Naive thymus-derived CD4-positive, alpha-beta T cell (primary cell): ENCODE measurements around the gene CLIC4. TPM values are rescaled to one million over a fixed set of nuclear protein-coding genes. Genes with fewer than 3 reads are reported as not detected.
"Not testable (repeated sequence)": the region's sequence is repeated elsewhere in the genome, so short reads cannot be mapped to it uniquely, and the experiment has no call there.

Experiments used
- ATAC-seq: fragments of 150-1000 bp; cut with Tn5 transposase; 2 replicates; pipeline ENCODE4 v1.10.0; 2021; ENCODE audit warnings: mild to moderate bottlenecking, moderate library complexity
- CTCF ChIA-PET: fragments of 350-600 bp; sonication (Branson Sonifier 250); formaldehyde crosslinking; loops from one replicate; lab custom pipeline; 2021; ENCODE audit warnings: antibody characterized with exemption; lab: Charles Lee
- POLR2A ChIA-PET: fragments of 350-600 bp; sonication (Branson Sonifier 250); formaldehyde crosslinking; loops from one replicate; lab custom pipeline; 2021; ENCODE audit warnings: antibody characterized with exemption, inconsistent platforms; lab: Charles Lee
- DNase-seq, 9 donors: peaks; one replicate each; pipeline versions ENCODE4 v3.0.0 to v3.0.0-alpha.2; 2020 to 2022; ENCODE audit warnings: mixed read lengths in 1 of 9
- H3K27ac ChIP-seq: one replicate; pipeline ENCODE4 v1.7.0; 2013; ENCODE audit warnings: mild to moderate bottlenecking, low read depth, low read length, moderate library complexity
- H3K27me3 ChIP-seq, 2 donors: one replicate each; pipeline ENCODE4 v1.7.0; 2013; ENCODE audit warnings: low read length in 2 of 2, mild to moderate bottlenecking in 2 of 2, moderate library complexity in 2 of 2; ENCODE audit not compliant: control insufficient read depth in 2 of 2, insufficient read depth in 2 of 2
- H3K36me3 ChIP-seq, 3 experiments: 1 replicate in 2 of 3; 2 replicates in 1 of 3; pipeline ENCODE4 v1.7.0; 2013; ENCODE audit warnings: low read length in 3 of 3, mild to moderate bottlenecking in 3 of 3, moderate library complexity in 1 of 3; ENCODE audit not compliant: insufficient read depth in 3 of 3, control insufficient read depth in 2 of 3
- H3K4me1 ChIP-seq, 2 donors: one replicate each; pipeline ENCODE4 v1.7.0; 2013; ENCODE audit warnings: low read length in 2 of 2, mild to moderate bottlenecking in 2 of 2, moderate library complexity in 1 of 2; ENCODE audit not compliant: control insufficient read depth in 2 of 2, insufficient read depth in 2 of 2
- H3K4me3 ChIP-seq: 2 replicates; pipeline ENCODE4 v1.7.0; 2013; ENCODE audit warnings: mild to moderate bottlenecking, low read length
- H3K9me3 ChIP-seq, 3 experiments: 1 replicate in 2 of 3; 2 replicates in 1 of 3; pipeline ENCODE4 v1.7.0; 2013; ENCODE audit warnings: low read length in 3 of 3; ENCODE audit not compliant: control insufficient read depth in 2 of 3
- H3K27ac Mint-ChIP-seq, 9 donors: one replicate each; pipeline ENCODE4 v1.8.0; 2020 to 2022; ENCODE audit warnings: mixed read lengths in 9 of 9, mild to moderate bottlenecking in 8 of 9, moderate library complexity in 5 of 9, inconsistent platforms in 2 of 9
- H3K27me3 Mint-ChIP-seq, 5 donors: one replicate each; pipeline ENCODE4 v1.8.0; 2021 to 2022; ENCODE audit warnings: mixed read lengths in 5 of 5, mild to moderate bottlenecking in 1 of 5
- H3K36me3 Mint-ChIP-seq, 5 donors: one replicate each; pipeline ENCODE4 v1.8.0; 2020 to 2022; ENCODE audit warnings: mixed read lengths in 5 of 5, mild to moderate bottlenecking in 3 of 5, inconsistent platforms in 1 of 5
- H3K4me1 Mint-ChIP-seq, 7 donors: one replicate each; pipeline ENCODE4 v1.8.0; 2020 to 2022; ENCODE audit warnings: mixed read lengths in 7 of 7, mild to moderate bottlenecking in 3 of 7, inconsistent platforms in 1 of 7
- H3K4me3 Mint-ChIP-seq, 10 donors: one replicate each; pipeline ENCODE4 v1.8.0; 2020 to 2022; ENCODE audit warnings: mild to moderate bottlenecking in 10 of 10, mixed read lengths in 10 of 10, moderate library complexity in 6 of 10, inconsistent platforms in 2 of 10
- H3K9me3 Mint-ChIP-seq, 11 donors: one replicate each; pipeline ENCODE4 v1.8.0; 2020 to 2022; ENCODE audit warnings: mixed read lengths in 11 of 11, mild to moderate bottlenecking in 4 of 11, inconsistent platforms in 1 of 11, moderate library complexity in 1 of 11
- intact Hi-C, 2 donors: fragments of 100-400 bp; cut with micrococcal nuclease; formaldehyde crosslinking; loops; one replicate each; pipeline ENCODE4 v1.15.1; 2023
- polyA plus RNA-seq, 2 donors: library from polyadenylated mRNA; unstranded; fragments of 300-500 nt; fragmentation: Illumina TruSeq; gene quantifications; one replicate each; pipeline ENCODE4 v1.2.3, GENCODE V29; 2021
- total RNA-seq, 6 experiments: library from RNA in 5 of 6; stranded (reverse) in 5 of 6; gene quantifications; 1 replicate in 5 of 6; 2 replicates in 1 of 6; pipeline ENCODE4 v1.2.3 and lab custom pipeline; 2021 to 2026

The CLIC4 gene
- total and polyA plus RNA-seq, 7 experiments from 2014 or later = 0.54 to 16.8 (median 1.7) TPM

- H3K27ac Mint-ChIP-seq, H3K9me3 ChIP-seq, H3K4me3 Mint-ChIP-seq, H3K27me3 ChIP-seq, ATAC-seq, CTCF ChIA-PET, DNase-seq, intact Hi-C loops, H3K27ac ChIP-seq, H3K4me1 Mint-ChIP-seq, H3K4me1 ChIP-seq, POLR2A ChIA-PET, H3K36me3 ChIP-seq, H3K9me3 Mint-ChIP-seq, H3K36me3 Mint-ChIP-seq, H3K27me3 Mint-ChIP-seq, H3K4me3 ChIP-seq: not testable (repeated sequence)
Observed at GRCh38 chr1:24811494-24811893, 66.2 kb downstream of the CLIC4 start.

GRCh38 chr1:24820221-24820620 lies 75.0 kb downstream of the CLIC4 start:
- H3K9me3 Mint-ChIP-seq, H3K27ac ChIP-seq, intact Hi-C loops, H3K4me3 Mint-ChIP-seq, H3K36me3 Mint-ChIP-seq, H3K36me3 ChIP-seq, H3K4me3 ChIP-seq, ATAC-seq, H3K27ac Mint-ChIP-seq, H3K9me3 ChIP-seq, H3K4me1 Mint-ChIP-seq, POLR2A ChIA-PET, DNase-seq, H3K27me3 ChIP-seq, H3K4me1 ChIP-seq: not testable (repeated sequence)
- CTCF ChIA-PET = interaction anchor here (0.6 to 0.8 kb wide), 2 partner anchors 10 to 16 kb away, joined by 4 to 5 read pairs; no protein-coding TSS in a partner anchor
- H3K27me3 Mint-ChIP-seq = peaks cover 0 to 12% (median 0%) of the 10 kb centered on the region in 5 donors

- H3K4me3 ChIP-seq = no peak overlapping the region
- H3K27ac ChIP-seq = no peak overlapping the region
- no peaks in the 10 kb centered on the region for H3K9me3 ChIP-seq
- no peaks in the 10 kb centered on the region for H3K36me3 ChIP-seq
- POLR2A ChIA-PET = no interaction called here
- no peak overlapping the region for H3K27ac Mint-ChIP-seq
- H3K27me3 Mint-ChIP-seq = peaks cover 0 to 5% (median 5%) of the 10 kb centered on the region in 5 donors
- peaks cover 0 to 2% (median 0%) of the 10 kb centered on the region in 7 donors for H3K4me1 Mint-ChIP-seq
- no peaks in the 10 kb centered on the region for H3K36me3 Mint-ChIP-seq
- no peak for ATAC-seq
- no peaks in the 10 kb centered on the region for H3K27me3 ChIP-seq
- intact Hi-C loops = no loop called here
- H3K9me3 Mint-ChIP-seq = no peaks in the 10 kb centered on the region
- no peak for DNase-seq
- H3K4me1 ChIP-seq = no peaks in the 10 kb centered on the region
- no peak overlapping the region for H3K4me3 Mint-ChIP-seq
- CTCF ChIA-PET = interaction anchor here (10.1 kb wide), 1 partner anchor 134 kb away, joined by 170 read pairs; no protein-coding TSS in a partner anchor
Observed at GRCh38 chr1:24822887-24823286, 77.6 kb downstream of the CLIC4 start.

DNA sequence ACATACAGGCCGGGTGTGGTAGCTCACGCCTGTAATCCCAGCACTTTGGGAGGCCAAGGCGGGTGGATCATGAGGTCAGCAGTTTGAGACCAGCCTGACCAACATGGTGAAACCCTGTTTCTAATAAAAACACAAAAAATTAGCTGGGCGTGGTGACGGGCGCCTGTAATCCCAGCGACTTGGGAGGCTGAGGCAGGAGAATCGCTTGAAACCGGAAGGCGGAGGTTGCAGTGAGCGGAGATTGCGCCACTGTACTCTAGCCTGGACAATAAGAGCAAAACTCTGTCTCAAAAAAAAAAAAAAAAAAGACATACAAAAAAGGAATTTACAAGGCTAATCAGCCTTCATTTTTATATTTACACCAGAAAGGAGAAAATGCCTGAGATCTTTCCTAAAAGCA lies 78.2 kb downstream of the CLIC4 start:
- H3K4me1 ChIP-seq, H3K9me3 ChIP-seq, H3K27me3 Mint-ChIP-seq, H3K27ac Mint-ChIP-seq, H3K9me3 Mint-ChIP-seq, DNase-seq, H3K36me3 Mint-ChIP-seq, H3K4me3 ChIP-seq, H3K27me3 ChIP-seq, intact Hi-C loops, H3K4me1 Mint-ChIP-seq, H3K27ac ChIP-seq, ATAC-seq, POLR2A ChIA-PET, H3K4me3 Mint-ChIP-seq, H3K36me3 ChIP-seq: not testable (repeated sequence)
- CTCF ChIA-PET = interaction anchor here (10.1 kb wide), 1 partner anchor 135 kb away, joined by 170 read pairs; no protein-coding TSS in a partner anchor

- H3K4me1 ChIP-seq = no peaks in the 10 kb centered on the region
- CTCF ChIA-PET = interaction anchor here (0.6 to 10.1 kb wide), 7 partner anchors 11 to 626 kb away, joined by 3 to 170 read pairs (median 3); no protein-coding TSS in a partner anchor
- DNase-seq = no peak
- H3K4me3 ChIP-seq = no peak overlapping the region
- H3K27ac ChIP-seq = no peak overlapping the region
- ATAC-seq = no peak
- Mint-ChIP-seq H3K36me3 (no peaks in the 10 kb centered on the region), H3K27ac (no peak overlapping the region), H3K4me1 (peaks cover 0 to 7% (median 0%) of the 10 kb centered on the region in 7 donors), H3K9me3 (no peaks in the 10 kb centered on the region), H3K4me3 (no peak overlapping the region), H3K27me3 (peaks cover 0 to 5% (median 5%) of the 10 kb centered on the region in 5 donors)
- POLR2A ChIA-PET = no interaction called here
- H3K27me3 ChIP-seq = no peaks in the 10 kb centered on the region
- H3K9me3 ChIP-seq = no peaks in the 10 kb centered on the region
- no peaks in the 10 kb centered on the region for H3K36me3 ChIP-seq
- intact Hi-C loops = no loop called here
Observed at GRCh38 chr1:24825174-24825573, 79.9 kb downstream of the CLIC4 start.

GRCh38 chr1:24826510-24826909 lies 81.3 kb downstream of the CLIC4 start:
- no peak overlapping the region for H3K4me3 Mint-ChIP-seq
- H3K27ac Mint-ChIP-seq = no peak overlapping the region
- H3K27ac ChIP-seq = no peak overlapping the region
- no peaks in the 10 kb centered on the region for H3K4me1 ChIP-seq
- H3K4me3 ChIP-seq = no peak overlapping the region
- H3K36me3 Mint-ChIP-seq = no peaks in the 10 kb centered on the region
- H3K36me3 ChIP-seq = no peaks in the 10 kb centered on the region
- no peaks in the 10 kb centered on the region for H3K27me3 ChIP-seq
- peaks cover 0 to 5% (median 5%) of the 10 kb centered on the region in 5 donors for H3K27me3 Mint-ChIP-seq
- DNase-seq (no peak), ATAC-seq (no peak)
- ChIA-PET CTCF (interaction anchor here (0.6 to 10.1 kb wide), 6 partner anchors 10 to 274 kb away, joined by 3 to 170 read pairs (median 3); no protein-coding TSS in a partner anchor), POLR2A (no interaction called here)
- H3K4me1 Mint-ChIP-seq = peaks cover 0 to 7% (median 0%) of the 10 kb centered on the region in 7 donors
- no peaks in the 10 kb centered on the region for H3K9me3 ChIP-seq
- intact Hi-C loops = no loop called here
- H3K9me3 Mint-ChIP-seq = no peaks in the 10 kb centered on the region
